HCT116 (cell line): ENCODE results near the gene LTBR. TPM values are rescaled to one million over a fixed set of nuclear protein-coding genes. Genes with fewer than 3 reads are reported as not detected.

ENCODE experiments used
- ATAC-seq: fragments of 200-7000 bp; cut with Tn5 transposase; 2 replicates; pipeline ENCODE4 v1.9.1; 2020; ENCODE audit warnings: mild to moderate bottlenecking, moderate library complexity
- BruUV-seq: library from RNA; stranded (reverse); fragments of 400-500 nt; replicated peaks from 2 replicates; lab custom pipeline; 2021; lab: Mats Ljungman, UMichigan
- CTCF ChIA-PET: fragments of 300-600 bp; sonication (Branson Sonifier 250); formaldehyde crosslinking; loops from one replicate; lab custom pipeline; 2021; ENCODE audit warnings: antibody characterized with exemption; lab: Charles Lee
- POLR2A ChIA-PET: fragments of 300-600, 350-600 bp; sonication (Branson Sonifier 250); formaldehyde crosslinking; loops from one replicate; lab custom pipeline; 2021; ENCODE audit warnings: antibody characterized with exemption; lab: Charles Lee
- RAD21 ChIA-PET, 2 experiments: fragments of 300-600 bp; sonication (Branson Sonifier 250); formaldehyde crosslinking; loops; one replicate each; lab custom pipeline; 2023; ENCODE audit warnings: low total read pairs in 2 of 2; ENCODE audit not compliant: uncharacterized antibody in 2 of 2, unreplicated experiment in 2 of 2, low non-redundant PET in 1 of 2; lab: Charles Lee
- DNase-seq: peaks from one replicate; pipeline ENCODE4 v3.0.0-alpha.2; 2010; ENCODE audit warnings: low read depth, low spot score
- H2AFZ ChIP-seq: fragments of 200-600 bp; shearing (Covaris generic), sonication (generic); 2 replicates; pipeline ENCODE4 v1.6.1; 2017; ENCODE audit warnings: low read depth, mixed run types, mixed read lengths, antibody characterized with exemption, low read length; ENCODE audit not compliant: poor library complexity, severe bottlenecking
- H3K27ac ChIP-seq: 2 replicates; pipeline ENCODE4 v1.5.1; 2012; ENCODE audit warnings: low read depth, low read length
- H3K27me3 ChIP-seq: fragments of 200-600 bp; sonication (generic); 2 replicates; pipeline ENCODE4 v1.6.1; 2016; ENCODE audit warnings: mixed run types, low read length, mixed read lengths; ENCODE audit not compliant: insufficient read depth
- H3K36me3 ChIP-seq, 2 experiments: fragments of 200-500 bp in 1 of 2; fragments of 200-600 bp in 1 of 2; sonication (Bioruptor generic) in 1 of 2; sonication (generic) in 1 of 2; 2 replicates each; pipeline versions ENCODE4 v1.5.1 to v1.6.1; 2014 to 2016; ENCODE audit warnings: low read length in 2 of 2, inconsistent platforms in 1 of 2, mixed read lengths in 1 of 2, mixed run types in 1 of 2; ENCODE audit not compliant: insufficient read depth in 2 of 2, control insufficient read depth in 1 of 2
- H3K4me1 ChIP-seq, 2 experiments: fragments of 200-600 bp in 1 of 2; sonication (generic) in 1 of 2; 2 replicates each; pipeline versions ENCODE4 v1.5.1 to v1.6.1; 2012 to 2017; ENCODE audit warnings: low read length in 2 of 2, inconsistent platforms in 1 of 2, mild to moderate bottlenecking in 1 of 2, mixed read lengths in 1 of 2, mixed run types in 1 of 2, moderate library complexity in 1 of 2; ENCODE audit not compliant: insufficient read depth in 2 of 2, control insufficient read depth in 1 of 2
- H3K4me2 ChIP-seq: fragments of 200-600 bp; sonication (generic); 2 replicates; pipeline ENCODE4 v1.6.1; 2017; ENCODE audit warnings: mixed run types, low read length, mixed read lengths
- H3K4me3 ChIP-seq, 2 experiments: fragments of 200-600 bp in 1 of 2; sonication (generic) in 1 of 2; replicated peaks in 1 of 2; 2 replicates each; pipeline ENCODE4 v1.5.1; 2011 to 2016; ENCODE audit warnings: low read length in 2 of 2, control low read depth in 1 of 2, low read depth in 1 of 2, mild to moderate bottlenecking in 1 of 2, mixed read lengths in 1 of 2, mixed run types in 1 of 2
- H3K79me2 ChIP-seq: fragments of 200-600 bp; sonication (generic); 2 replicates; pipeline ENCODE4 v1.6.1; 2017; ENCODE audit warnings: mild to moderate bottlenecking, mixed run types, low read length, moderate library complexity, mixed read lengths; ENCODE audit not compliant: insufficient read depth
- H3K9ac ChIP-seq: fragments of 200-600 bp; sonication (generic); 2 replicates; pipeline ENCODE4 v1.6.1; 2016; ENCODE audit warnings: low read length, mixed read lengths
- H3K9me2 ChIP-seq: fragments of 200-600 bp; sonication (generic), shearing (Covaris generic); 2 replicates; pipeline ENCODE4 v1.6.1; 2017; ENCODE audit warnings: mixed run types, mild to moderate bottlenecking, moderate library complexity; ENCODE audit not compliant: insufficient read depth
- H3K9me3 ChIP-seq, 2 experiments: fragments of 200-500 bp in 1 of 2; fragments of 200-600 bp in 1 of 2; sonication (Bioruptor generic) in 1 of 2; sonication (generic) in 1 of 2; 2 replicates each; pipeline ENCODE4 v1.6.1; 2014 to 2017; ENCODE audit warnings: low read length in 2 of 2, mixed read lengths in 2 of 2, inconsistent platforms in 1 of 2, low read depth in 1 of 2, mild to moderate bottlenecking in 1 of 2, mixed run types in 1 of 2, moderate library complexity in 1 of 2; ENCODE audit not compliant: control insufficient read depth in 1 of 2, insufficient read depth in 1 of 2
- H4K20me1 ChIP-seq: fragments of 200-600 bp; sonication (generic), shearing (Covaris generic); 2 replicates; pipeline ENCODE4 v1.6.1; 2017; ENCODE audit warnings: mixed run types, mild to moderate bottlenecking, moderate library complexity; ENCODE audit not compliant: insufficient read depth
- CBX3 ChIP-seq: IDR thresholded peaks from 2 replicates; pipeline ENCODE4 v1.6.1; 2012; ENCODE audit warnings: low read depth
- SRF ChIP-seq: IDR thresholded peaks from 2 replicates; pipeline ENCODE4 v1.6.1; 2012; ENCODE audit warnings: low read depth
- TCF7L2 ChIP-seq: IDR thresholded peaks from 2 replicates; pipeline ENCODE4 v1.7.0; 2011; ENCODE audit warnings: borderline replicate concordance, inconsistent platforms; ENCODE audit not compliant: insufficient read depth, insufficient read length; ENCODE audit errors: extremely low read depth
- intact Hi-C: fragments of 100-400 bp; cut with micrococcal nuclease; formaldehyde crosslinking; loops from 2 replicates; pipeline ENCODE4 v1.10.0; 2022
- total RNA-seq: library from RNA; stranded (reverse); gene quantifications from one replicate; pipeline ENCODE4 v1.2.1, GENCODE V29; 2021; ENCODE audit not compliant: unreplicated experiment
- TF ChIP-seq, protein P1 (sequence below), 3 experiments: fragments of 200-600 bp in 1 of 3; sonication (generic) in 1 of 3; IDR thresholded peaks in 2 of 3; conservative IDR thresholded peaks in 1 of 3; 2 replicates each; pipeline ENCODE4 v1.5.1; 2012 to 2017; ENCODE audit warnings: low read depth in 2 of 3, low read length in 2 of 3, antibody characterized with exemption in 1 of 3, borderline replicate concordance in 1 of 3, control low read depth in 1 of 3, mild to moderate bottlenecking in 1 of 3, mixed read lengths in 1 of 3, mixed run types in 1 of 3, moderate library complexity in 1 of 3; ENCODE audit not compliant: insufficient read depth in 1 of 3

LTBR gene
- total RNA-seq, 1 experiment from 2014 or later, result 128 TPM

DNA sequence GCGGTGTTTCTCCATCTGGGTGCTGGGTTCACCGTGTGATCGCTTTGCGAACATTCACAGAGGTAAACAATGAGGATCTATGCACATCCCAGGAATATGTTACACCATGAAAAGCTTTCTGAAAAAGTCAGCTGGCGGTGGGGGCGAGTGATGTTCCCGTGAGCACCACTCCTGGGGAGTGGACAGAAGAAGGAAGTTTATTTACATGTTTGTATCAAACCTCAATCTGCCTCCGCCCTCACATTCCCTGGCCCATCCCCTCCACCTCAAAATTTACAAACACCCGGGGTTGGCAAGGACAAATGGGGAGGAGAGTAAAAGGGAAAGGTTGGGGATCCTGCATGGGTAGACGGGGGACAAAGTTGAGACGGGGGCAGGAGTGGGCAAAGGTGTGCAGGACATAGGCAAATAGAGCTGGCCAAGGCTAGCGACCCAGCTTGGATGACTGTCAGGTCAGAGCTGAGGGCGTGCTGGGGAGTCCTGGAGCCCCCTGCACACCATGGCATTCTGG is 49.0 kb upstream of the LTBR start:
- H3K27ac ChIP-seq, result peak overlapping the region; percentile 99
- peak overlapping the region; percentile 97 for H3K4me2 ChIP-seq
- no peak for ATAC-seq
- DNase-seq, result no peak
- intact Hi-C loops, result loop anchor here (5.0 to 10.0 kb wide), 2 partner anchors 132 to 200 kb away; partner anchors contain the start of gene GAPDH
- peaks cover 50 to 72% of the 10 kb centered on the region in 2 experiments for H3K4me1 ChIP-seq
- no TSS peak for BruUV-seq
- H3K9me2 ChIP-seq, result no peaks in the 10 kb centered on the region
- CTCF ChIA-PET, result interaction anchor here (1.4 to 2.1 kb wide), 4 partner anchors 8 to 131 kb away, joined by 4 to 15 read pairs (median 4); no protein-coding TSS in a partner anchor
- H3K9ac ChIP-seq, result peak overlapping the region; percentile 90
- no peaks in the 10 kb centered on the region for H3K27me3 ChIP-seq
- no peaks in the 10 kb centered on the region for H4K20me1 ChIP-seq
- no peaks in the 10 kb centered on the region for H3K9me3 ChIP-seq
- no peak for TF ChIP-seq CBX3
- TF ChIP-seq, protein P1, sequence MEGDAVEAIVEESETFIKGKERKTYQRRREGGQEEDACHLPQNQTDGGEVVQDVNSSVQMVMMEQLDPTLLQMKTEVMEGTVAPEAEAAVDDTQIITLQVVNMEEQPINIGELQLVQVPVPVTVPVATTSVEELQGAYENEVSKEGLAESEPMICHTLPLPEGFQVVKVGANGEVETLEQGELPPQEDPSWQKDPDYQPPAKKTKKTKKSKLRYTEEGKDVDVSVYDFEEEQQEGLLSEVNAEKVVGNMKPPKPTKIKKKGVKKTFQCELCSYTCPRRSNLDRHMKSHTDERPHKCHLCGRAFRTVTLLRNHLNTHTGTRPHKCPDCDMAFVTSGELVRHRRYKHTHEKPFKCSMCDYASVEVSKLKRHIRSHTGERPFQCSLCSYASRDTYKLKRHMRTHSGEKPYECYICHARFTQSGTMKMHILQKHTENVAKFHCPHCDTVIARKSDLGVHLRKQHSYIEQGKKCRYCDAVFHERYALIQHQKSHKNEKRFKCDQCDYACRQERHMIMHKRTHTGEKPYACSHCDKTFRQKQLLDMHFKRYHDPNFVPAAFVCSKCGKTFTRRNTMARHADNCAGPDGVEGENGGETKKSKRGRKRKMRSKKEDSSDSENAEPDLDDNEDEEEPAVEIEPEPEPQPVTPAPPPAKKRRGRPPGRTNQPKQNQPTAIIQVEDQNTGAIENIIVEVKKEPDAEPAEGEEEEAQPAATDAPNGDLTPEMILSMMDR (IDR thresholded peaks at IDR 0.05 in 2 of 3, conservative IDR thresholded peaks at IDR 0.05 in 1 of 3; ENCODE audit: borderline replicate concordance in 1 of 3, insufficient read depth in 1 of 3, low read depth in 2 of 3, low read length in 2 of 3), result no peak
- H3K36me3 ChIP-seq, result peaks cover 35 to 47% of the 10 kb centered on the region in 2 experiments
- peak overlapping the region; percentile 32 to 64; a peak in 2 of 4 replicates for H3K4me3 ChIP-seq
- H2AFZ ChIP-seq, result no peak overlapping the region
- RAD21 ChIA-PET, result interaction anchor here in 1 of 2 experiments (1.4 to 1.6 kb wide), 2 partner anchors 41 to 130 kb away, joined by 3 to 5 read pairs; no protein-coding TSS in a partner anchor
- peaks cover 80% of the 10 kb centered on the region for H3K79me2 ChIP-seq
- POLR2A ChIA-PET, result interaction anchor here (2.0 to 2.9 kb wide), 4 partner anchors 8 to 136 kb away, joined by 14 to 34 read pairs (median 26); partner anchors contain the start of gene VAMP1

DNA sequence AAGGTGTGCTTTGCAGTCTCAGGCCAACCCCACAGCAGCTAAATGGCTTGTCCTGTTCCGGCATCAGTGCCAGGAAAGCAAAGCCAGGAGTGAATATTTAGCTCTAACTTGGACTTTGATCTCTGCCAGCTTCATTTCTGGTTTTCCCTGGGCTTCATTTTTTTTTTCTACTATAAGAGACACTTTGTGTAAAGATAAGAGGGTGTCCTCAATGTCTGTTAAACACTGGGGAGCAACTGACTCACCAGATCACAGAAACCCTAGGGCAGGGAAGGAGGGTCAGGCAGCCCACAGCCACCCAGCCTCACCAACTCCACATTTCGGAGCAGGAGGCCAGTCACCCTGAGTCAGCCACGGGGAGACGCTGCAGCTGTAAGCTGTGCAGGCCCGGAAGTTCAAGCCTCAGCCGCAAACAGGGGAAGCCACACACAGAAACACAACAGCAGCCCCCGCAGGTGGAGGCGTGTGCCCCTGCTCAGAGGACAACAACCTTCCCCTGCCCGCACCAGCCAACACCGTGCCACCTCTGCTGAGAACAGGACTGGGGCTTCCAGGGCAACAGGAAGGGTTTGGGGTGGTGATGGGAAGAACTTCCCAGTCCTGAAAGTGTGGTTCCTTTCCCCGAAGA is 48.4 kb upstream of the LTBR start:
- Histone ChIP-seq H3K9ac (peak overlapping the region; percentile 90), H3K9me2 (no peaks in the 10 kb centered on the region), H4K20me1 (no peaks in the 10 kb centered on the region), H3K4me3 (peak overlapping the region; percentile 32 to 64), H3K27me3 (no peaks in the 10 kb centered on the region), H3K79me2 (peaks cover 86% of the 10 kb centered on the region), H3K27ac (peak overlapping the region; percentile 99), H2AFZ (no peak overlapping the region), H3K4me2 (peak overlapping the region; percentile 97), H3K4me1 (peaks cover 55 to 78% of the 10 kb centered on the region in 2 experiments), H3K9me3 (no peaks in the 10 kb centered on the region), H3K36me3 (peaks cover 30 to 41% of the 10 kb centered on the region in 2 experiments)
- intact Hi-C loops, result loop anchor here (1.0 to 10.0 kb wide), 5 partner anchors 36 to 199 kb away; partner anchors contain the start of genes GAPDH and LTBR
- ATAC-seq (peak; percentile 48), DNase-seq (no peak)
- ChIA-PET POLR2A (interaction anchor here (0.8 to 2.9 kb wide), 10 partner anchors 9 to 135 kb away, joined by 3 to 34 read pairs (median 9); partner anchors contain the start of gene VAMP1), CTCF (interaction anchor here (1.0 to 2.1 kb wide), 5 partner anchors 9 to 130 kb away, joined by 3 to 15 read pairs (median 4); no protein-coding TSS in a partner anchor), RAD21 (interaction anchor here (0.9 to 1.6 kb wide), 5 partner anchors 10 to 130 kb away, joined by 3 to 7 read pairs (median 5); no protein-coding TSS in a partner anchor)
- no TSS peak for BruUV-seq
- TF ChIP-seq TCF7L2 (peak; percentile 36), SRF (no peak)
- TF ChIP-seq, protein P1 (IDR thresholded peaks at IDR 0.05 in 2 of 3, conservative IDR thresholded peaks at IDR 0.05 in 1 of 3; ENCODE audit: borderline replicate concordance in 1 of 3, insufficient read depth in 1 of 3, low read depth in 2 of 3, low read length in 2 of 3), result peak in 2 of 3 experiments; percentile 50 to 61; a peak in 4 of 6 replicates
